Measurements from ENCODE around the gene ANAPC1.
"Not testable (repeated sequence)": the region's sequence is repeated elsewhere in the genome, so short reads cannot be mapped to it uniquely, and the experiment has no call there.

DNA sequence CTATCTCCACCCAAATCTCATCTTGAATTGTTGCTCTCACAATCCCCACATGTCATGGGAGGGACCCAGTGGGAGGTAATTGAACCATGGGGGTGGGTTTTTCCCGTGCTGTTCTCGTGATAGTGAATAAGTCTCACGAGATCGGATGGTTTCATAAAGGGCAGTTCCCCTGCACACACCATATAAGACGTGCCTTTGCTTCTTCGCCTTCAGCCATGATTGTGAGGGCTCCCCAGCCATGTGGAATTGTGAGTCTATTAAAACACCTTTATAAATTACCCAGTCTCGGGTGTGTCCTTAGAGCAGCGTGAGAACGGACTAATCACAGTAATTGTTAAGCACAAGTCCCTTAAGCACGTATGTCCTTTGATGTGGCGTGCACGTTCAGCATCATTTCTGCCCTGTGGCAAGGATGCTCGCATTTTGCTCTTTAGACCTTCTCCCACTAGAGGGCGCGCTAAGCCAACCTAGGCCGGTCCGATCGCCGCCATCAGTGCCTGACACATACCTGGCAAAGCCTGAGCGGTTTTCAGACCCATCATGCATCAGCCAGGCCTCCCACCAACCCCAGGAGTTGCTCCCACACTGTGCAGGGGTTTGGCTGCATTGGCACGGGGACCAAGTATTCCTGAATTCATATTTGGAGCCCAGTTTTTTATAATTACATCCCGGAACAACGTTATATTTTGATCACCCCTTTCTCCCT, 136.4 kb downstream of the ANAPC1 start:
- not testable (repeated sequence) for TF ChIP-seq POLR2A, EP300 (IDR thresholded peaks at IDR 0.05)
